GM13977 (cell line): ENCODE data around the gene KRT86.

Experiments used
- DNase-seq: peaks from one replicate; pipeline ENCODE4 v3.0.0; 2012; ENCODE audit warnings: low spot score
- in situ Hi-C: fragments of 300-500 bp; cut with MboI; formaldehyde crosslinking; loops from one replicate; pipeline ENCODE4 v1.12.0; 2022; ENCODE audit warnings: low sequenced_read_pairs, low pct_unique_long_range_greater_than_20kb, mixed read lengths, inconsistent platforms; ENCODE audit not compliant: unreplicated experiment
- TF ChIP-seq, protein P1 (sequence below): IDR thresholded peaks from 2 replicates; pipeline ENCODE4 v1.5.1; 2012; ENCODE audit warnings: mild to moderate bottlenecking, control low read depth; ENCODE audit not compliant: insufficient read depth; ENCODE audit errors: extremely low read depth, missing control alignments

Gene KRT86

DNA sequence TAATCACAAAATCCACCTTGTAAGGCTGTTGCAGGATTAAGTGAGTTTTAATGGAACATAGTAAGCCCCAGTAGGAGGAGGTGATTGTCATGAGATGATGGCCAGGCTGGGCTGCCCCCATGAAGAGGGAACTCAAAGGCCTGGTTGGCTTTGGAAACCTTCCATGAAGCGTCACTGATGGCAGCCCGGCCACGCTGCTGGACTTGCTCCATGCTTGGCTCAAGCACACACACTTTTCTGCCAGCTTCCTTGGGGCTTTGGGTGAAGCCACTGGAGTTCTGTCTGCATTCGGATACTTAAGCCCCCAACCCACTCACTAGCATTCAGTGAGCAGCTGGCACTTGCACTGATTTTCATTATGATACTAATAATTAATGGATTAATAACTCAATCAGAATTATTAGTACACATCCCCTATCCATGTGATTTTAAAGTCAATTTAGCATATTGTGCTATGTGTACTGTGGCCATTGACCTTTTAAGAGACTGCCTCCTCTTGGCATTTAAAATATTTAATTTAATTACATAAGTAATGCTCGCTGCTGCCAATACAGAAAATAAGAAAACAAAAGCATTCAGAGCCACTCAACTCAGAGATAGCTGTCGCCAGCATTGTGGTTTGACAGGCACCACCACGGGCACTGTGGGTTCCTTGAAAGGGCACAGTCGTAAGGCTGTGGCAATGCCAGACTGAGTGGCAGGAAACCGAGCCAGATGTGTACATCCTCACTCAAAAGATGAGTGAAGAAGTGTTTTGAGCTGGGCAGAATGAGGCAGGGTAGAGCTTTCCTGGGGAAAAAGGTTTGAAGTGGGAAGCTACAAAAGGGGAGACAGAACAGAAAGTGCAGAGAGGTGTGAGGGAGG is 77.0 kb downstream of the KRT86 start:
- no peak for DNase-seq
- in situ Hi-C loops, result no loop called here

DNA sequence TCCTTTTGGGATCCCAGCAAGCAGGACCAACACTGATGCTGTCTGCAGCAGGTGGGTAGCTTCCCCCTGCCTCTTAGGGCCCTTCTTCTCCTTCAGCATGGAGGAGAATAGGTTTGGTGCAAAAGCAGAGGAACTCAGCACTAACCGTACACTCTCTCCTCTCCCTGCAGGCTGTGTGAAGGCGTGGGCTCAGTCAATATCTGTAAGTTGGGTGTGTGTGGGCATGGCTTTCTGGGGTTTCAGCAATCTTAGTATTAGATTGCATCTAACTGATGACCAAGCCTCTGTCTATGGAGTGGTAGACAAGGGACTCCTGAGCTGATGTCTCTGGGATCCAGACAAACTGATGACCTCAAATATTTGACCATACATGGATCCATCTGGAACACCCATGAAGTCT is 78.5 kb downstream of the KRT86 start:
- no peak for DNase-seq
- in situ Hi-C loops, result no loop called here
- TF ChIP-seq, protein P1, sequence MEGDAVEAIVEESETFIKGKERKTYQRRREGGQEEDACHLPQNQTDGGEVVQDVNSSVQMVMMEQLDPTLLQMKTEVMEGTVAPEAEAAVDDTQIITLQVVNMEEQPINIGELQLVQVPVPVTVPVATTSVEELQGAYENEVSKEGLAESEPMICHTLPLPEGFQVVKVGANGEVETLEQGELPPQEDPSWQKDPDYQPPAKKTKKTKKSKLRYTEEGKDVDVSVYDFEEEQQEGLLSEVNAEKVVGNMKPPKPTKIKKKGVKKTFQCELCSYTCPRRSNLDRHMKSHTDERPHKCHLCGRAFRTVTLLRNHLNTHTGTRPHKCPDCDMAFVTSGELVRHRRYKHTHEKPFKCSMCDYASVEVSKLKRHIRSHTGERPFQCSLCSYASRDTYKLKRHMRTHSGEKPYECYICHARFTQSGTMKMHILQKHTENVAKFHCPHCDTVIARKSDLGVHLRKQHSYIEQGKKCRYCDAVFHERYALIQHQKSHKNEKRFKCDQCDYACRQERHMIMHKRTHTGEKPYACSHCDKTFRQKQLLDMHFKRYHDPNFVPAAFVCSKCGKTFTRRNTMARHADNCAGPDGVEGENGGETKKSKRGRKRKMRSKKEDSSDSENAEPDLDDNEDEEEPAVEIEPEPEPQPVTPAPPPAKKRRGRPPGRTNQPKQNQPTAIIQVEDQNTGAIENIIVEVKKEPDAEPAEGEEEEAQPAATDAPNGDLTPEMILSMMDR, result no peak

More for the DNA sequence above, 77.0 kb downstream of the KRT86 start:
- TF ChIP-seq, protein P1, result no peak

DNA sequence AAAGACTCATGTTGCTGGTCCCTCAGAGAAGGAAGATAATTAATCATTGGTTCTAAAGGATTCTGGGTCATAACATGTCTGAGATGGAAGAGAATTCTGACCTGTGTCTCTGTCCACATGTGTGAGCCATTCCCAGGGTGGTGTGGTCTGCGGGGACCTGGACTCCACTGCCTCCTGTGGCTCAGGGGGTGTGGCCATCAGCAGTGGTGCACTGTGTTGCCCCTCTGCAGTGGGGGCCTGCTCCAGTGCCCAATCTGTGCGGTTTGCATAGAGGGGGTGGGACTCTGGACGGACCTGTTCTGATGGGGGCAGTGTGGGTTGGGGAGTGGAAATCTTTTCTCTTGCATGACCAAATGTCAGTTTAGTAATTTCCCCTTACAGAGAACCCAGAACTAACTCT is 79.3 kb downstream of the KRT86 start:
- in situ Hi-C loops, result no loop called here
- TF ChIP-seq, protein P1, result no peak
- no peak for DNase-seq

DNA sequence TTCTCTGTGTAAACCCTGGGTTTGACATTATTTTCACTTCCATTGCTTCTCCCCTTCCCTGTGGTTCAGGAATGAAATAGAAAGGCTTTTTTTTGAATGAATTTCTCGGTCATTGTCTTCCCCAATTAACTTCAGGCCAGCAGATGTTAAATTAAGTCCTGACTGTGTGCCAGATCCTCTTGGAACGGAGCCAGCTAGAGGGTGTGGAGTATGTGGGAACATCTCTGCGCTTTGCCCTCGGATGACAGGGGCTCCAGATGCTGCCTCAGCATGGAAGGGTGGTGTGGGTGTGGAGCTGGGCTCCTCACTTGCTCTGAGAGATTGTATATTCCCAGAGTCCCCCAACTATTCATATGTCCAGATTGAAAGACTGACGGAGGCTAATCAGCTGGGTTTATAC is 79.8 kb downstream of the KRT86 start:
- in situ Hi-C loops, result no loop called here
- TF ChIP-seq, protein P1, result no peak
- no peak for DNase-seq

DNA sequence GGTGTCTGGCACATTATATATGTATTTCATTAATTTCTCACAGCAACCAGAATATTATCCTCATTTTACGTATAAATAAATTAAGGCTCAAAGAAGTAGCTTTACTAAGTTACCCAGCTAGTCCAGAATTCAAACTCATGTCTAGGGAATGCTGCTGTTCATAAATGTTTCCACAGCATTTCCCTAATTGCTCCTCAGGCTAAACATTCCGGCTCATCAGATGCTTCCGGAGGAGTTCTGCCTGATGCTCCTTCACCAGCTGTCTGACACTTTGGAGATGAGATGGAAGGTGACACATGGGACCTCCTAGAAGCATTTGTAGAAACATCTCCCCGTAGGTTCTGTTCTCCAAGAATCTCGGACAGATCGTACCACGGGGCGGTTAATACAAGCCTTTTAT is 80.7 kb downstream of the KRT86 start:
- in situ Hi-C loops, result no loop called here
- TF ChIP-seq, protein P1, result no peak
- no peak for DNase-seq

DNA sequence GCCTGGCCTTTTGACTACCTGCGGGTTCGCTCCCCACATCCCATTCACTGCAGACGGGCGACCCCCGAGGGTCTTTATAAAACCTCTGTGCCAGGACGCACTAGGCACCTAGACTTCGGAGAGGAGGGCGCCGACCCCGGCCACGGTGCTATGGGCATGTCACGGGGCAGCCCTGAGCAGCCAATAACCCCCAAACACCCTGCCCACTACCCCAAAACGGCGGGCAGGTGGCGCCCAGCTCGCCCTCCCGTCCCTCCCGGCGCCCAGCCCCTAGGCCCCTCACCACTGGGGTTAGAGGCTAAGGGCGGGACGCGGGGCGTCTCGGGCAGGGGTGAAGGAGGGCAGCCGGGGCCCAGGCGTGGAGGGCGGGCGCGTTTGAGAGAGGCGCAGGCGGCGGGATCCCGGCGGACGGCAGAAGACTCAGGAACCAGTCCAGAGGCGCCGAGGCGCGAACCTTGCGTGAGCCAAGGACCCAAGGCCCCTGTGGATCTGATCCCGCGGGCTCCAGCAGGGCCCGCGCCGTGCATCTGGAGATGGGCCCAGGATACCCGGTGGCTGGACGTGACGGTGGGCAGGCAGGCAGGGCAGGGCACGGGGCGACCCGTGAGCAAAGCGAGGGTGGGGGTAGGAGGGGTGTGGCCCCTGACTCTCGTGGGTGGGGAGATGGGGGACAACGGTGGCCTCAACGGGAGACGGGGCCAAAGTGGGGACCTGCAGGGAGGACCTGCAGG is 81.8 kb downstream of the KRT86 start:
- TF ChIP-seq, protein P1, result no peak
- no peak for DNase-seq
- in situ Hi-C loops, result no loop called here
